ENCODE data around the gene TMEM151B. TPM values are rescaled to one million over a fixed set of nuclear protein-coding genes. Genes with fewer than 3 reads are reported as not detected.

Gene TMEM151B
- total and polyA plus RNA-seq, 9 of the 15 experiments (the other 6 are each of a cell fraction or from before 2014, with no cell fraction given): not detected

DNA sequence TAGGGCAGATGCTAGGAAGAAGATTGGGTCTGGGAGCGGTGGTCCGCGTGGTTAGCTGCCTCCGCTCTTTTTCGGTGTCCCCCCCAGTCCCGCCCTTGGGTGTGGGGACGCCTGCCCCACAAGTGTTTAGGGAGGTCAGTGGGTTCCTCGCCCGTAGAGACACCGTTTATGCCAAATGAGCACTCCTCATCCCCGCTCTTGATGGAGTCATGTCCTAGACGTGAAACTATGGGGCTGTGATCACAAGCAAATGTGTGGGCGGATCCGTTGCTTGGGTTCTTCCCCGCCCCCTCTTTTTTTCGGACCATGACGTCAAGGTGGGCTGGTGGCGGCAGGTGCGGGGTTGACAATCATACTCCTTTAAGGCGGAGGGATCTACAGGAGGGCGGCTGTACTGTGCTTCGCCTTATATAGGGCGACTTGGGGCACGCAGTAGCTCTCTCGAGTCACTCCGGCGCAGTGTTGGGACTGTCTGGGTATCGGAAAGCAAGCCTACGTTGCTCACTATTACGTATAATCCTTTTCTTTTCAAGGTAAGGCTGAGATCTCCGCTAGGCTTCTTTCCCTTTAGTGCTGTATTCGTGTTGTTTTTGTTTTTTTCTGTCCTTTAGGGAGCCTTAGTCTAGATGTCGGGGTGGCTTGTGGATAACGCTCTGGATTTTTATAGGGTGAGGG is 23.4 kb upstream of the TMEM151B start, which contains the start of gene HSP90AB1:
Gene HSP90AB1 (plus strand): TSS at position 439 of the 675 bp plus-strand sequence. CDS start 1,529 bp downstream, outside the sequence.
- no peaks in the 10 kb centered on the region for H3K9me3 ChIP-seq (replicated peaks; ENCODE audit: control insufficient read depth, insufficient read depth, low read depth, low read length)
- ATAC-seq: peak; percentile 85
- under 1% methylated on average over 32 of the region's 34 CpGs for WGBS (ENCODE audit: insufficient coverage, low coverage, missing lambda C conversion rate)
- intact Hi-C loops (cut with micrococcal nuclease): loop anchor here (1.0 kb wide), 2 partner anchors 9 to 20 kb away; no protein-coding TSS in a partner anchor
- H3K27me3 ChIP-seq (ENCODE audit: control insufficient read depth in 2 of 2, insufficient read depth in 2 of 2, low read length in 2 of 2): no peaks in the 10 kb centered on the region
- FAIRE-seq: peak; percentile 98
- in situ Hi-C loops (cut with MboI): no loop called here
- peaks cover 54% of the 10 kb centered on the region for H3K79me2 ChIP-seq (ENCODE audit: control insufficient read depth, insufficient read depth, low read length)
- ChIA-PET CTCF (ENCODE audit: low intra/inter-chr PET ratio) (no interaction called here), POLR2A (interaction anchor here (0.5 to 7.4 kb wide), 65 partner anchors 9 to 886 kb away, joined by 3 to 144 read pairs (median 5); partner anchors contain the start of genes CAPN11, GTPBP2, NFKBIE and SLC29A1)
- peaks cover 48% of the 10 kb centered on the region for H3K36me3 ChIP-seq (ENCODE audit: control insufficient read depth, insufficient read depth, low read length)
- peak within 1 kb of the TSS; percentile 85 for H2AFZ ChIP-seq (ENCODE audit: low read depth, low read length)
- H3K27ac ChIP-seq (ENCODE audit: extremely low read depth, low read depth, low read length): peak within 1 kb of the TSS; percentile 98
- H3K4me3 ChIP-seq: peak within 1 kb of the TSS; percentile 94
- peak within 1 kb of the TSS; percentile 95 to 100 for H3K9ac ChIP-seq (ENCODE audit: insufficient read depth in 1 of 2, low read depth in 2 of 2, low read length in 2 of 2)
- peak within 1 kb of the TSS; percentile 99 for H3K4me2 ChIP-seq (ENCODE audit: insufficient read depth, low read length)
- H4K20me1 ChIP-seq (replicated peaks; ENCODE audit: control insufficient read depth, insufficient read depth, low read length): peaks cover 48% of the 10 kb centered on the region
- peaks cover 11% of the 10 kb centered on the region for H3K9me1 ChIP-seq (ENCODE audit: control insufficient read depth, insufficient read depth, low read length)
- H3K4me1 ChIP-seq (replicated peaks in 1 of 2; ENCODE audit: control insufficient read depth in 2 of 2, insufficient read depth in 2 of 2, low read length in 2 of 2): peaks cover 22 to 34% of the 10 kb centered on the region in 2 experiments
- no TSS peak for BruUV-seq (replicated peaks)
- peak; percentile 88 to 99 (median 94) for DNase-seq (ENCODE audit: extremely low read depth in 1 of 4, low spot score in 3 of 4)
- TF ChIP-seq ATF7 (IDR thresholded peaks at IDR 0.05) (peak; percentile 97), SREBF1 (IDR thresholded peaks at IDR 0.05; ENCODE audit: borderline replicate concordance, low read depth, low read length) (no peak), PML (IDR thresholded peaks at IDR 0.05; ENCODE audit: low read length) (peak; percentile 99), RERE (CRISPR knock-in tag; IDR thresholded peaks at IDR 0.05; ENCODE audit: borderline replicate concordance) (no peak), ZNF586 (CRISPR knock-in tag; conservative IDR thresholded peaks at IDR 0.05) (no peak), SLC30A9 (CRISPR knock-in tag; IDR thresholded peaks at IDR 0.05) (no peak; the same call in 1 of the 2 replicates), PCBP2 (IDR thresholded peaks at IDR 0.05; ENCODE audit: low read depth, low read length, poor library complexity, severe bottlenecking) (no peak), PYGO2 (tag; IDR thresholded peaks at IDR 0.05) (peak; percentile 17; the same call in 1 of the 2 replicates), IFI16 (CRISPR knock-in tag; IDR thresholded peaks at IDR 0.05) (no peak), MEIS2 (IDR thresholded peaks at IDR 0.05; ENCODE audit: partially characterized antibody) (peak; percentile 41), HCFC1 (IDR thresholded peaks at IDR 0.05; ENCODE audit: low read depth, low read length) (peak; percentile 58), EP300 (IDR thresholded peaks at IDR 0.05; ENCODE audit: low read length) (peak; percentile 34; the same call in 1 of the 2 replicates), MLX (CRISPR knock-in tag; conservative IDR thresholded peaks at IDR 0.05) (no peak; a peak in 2 of 4 replicates)
- TF ChIP-seq, protein P1, sequence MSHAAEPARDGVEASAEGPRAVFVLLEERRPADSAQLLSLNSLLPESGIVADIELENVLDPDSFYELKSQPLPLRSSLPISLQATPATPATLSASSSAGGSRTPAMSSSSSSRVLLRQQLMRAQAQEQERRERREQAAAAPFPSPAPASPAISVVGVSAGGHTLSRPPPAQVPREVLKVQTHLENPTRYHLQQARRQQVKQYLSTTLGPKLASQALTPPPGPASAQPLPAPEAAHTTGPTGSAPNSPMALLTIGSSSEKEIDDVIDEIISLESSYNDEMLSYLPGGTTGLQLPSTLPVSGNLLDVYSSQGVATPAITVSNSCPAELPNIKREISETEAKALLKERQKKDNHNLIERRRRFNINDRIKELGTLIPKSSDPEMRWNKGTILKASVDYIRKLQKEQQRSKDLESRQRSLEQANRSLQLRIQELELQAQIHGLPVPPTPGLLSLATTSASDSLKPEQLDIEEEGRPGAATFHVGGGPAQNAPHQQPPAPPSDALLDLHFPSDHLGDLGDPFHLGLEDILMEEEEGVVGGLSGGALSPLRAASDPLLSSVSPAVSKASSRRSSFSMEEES (CRISPR knock-in tag; IDR thresholded peaks at IDR 0.05): no peak

Data from K562 (cell line).